Activated CD8-positive, alpha-beta memory T cell treated with anti-CD3 and anti-CD28 coated beads for 24 hours (primary cell): ENCODE data around the gene PEAK1.
"Not testable (repeated sequence)": the region's sequence is repeated elsewhere in the genome, so short reads cannot be mapped to it uniquely, and the experiment has no call there.

Source experiments
- DNase-seq: peaks from one replicate; pipeline ENCODE4 v3.0.0-alpha.2; 2020

The PEAK1 gene

GRCh38 chr15:77219841-77220240, 200.1 kb downstream of the PEAK1 start:
- DNase-seq, result no peak

- no peak for DNase-seq
Measured at GRCh38 chr15:77209221-77209620, 210.7 kb downstream of the PEAK1 start.

GRCh38 chr15:77208241-77208640, 211.7 kb downstream of the PEAK1 start:
- DNase-seq, result no peak

- no peak for DNase-seq
Measured at GRCh38 chr15:77201665-77202064, 218.2 kb downstream of the PEAK1 start.

GRCh38 chr15:77196381-77196780, 223.5 kb downstream of the PEAK1 start:
- no peak for DNase-seq

GRCh38 chr15:77195586-77195985, 224.3 kb downstream of the PEAK1 start:
- no peak for DNase-seq

GRCh38 chr15:77192451-77192850, 227.5 kb downstream of the PEAK1 start:
- DNase-seq, result no peak

GRCh38 chr15:77191230-77191834, 228.6 kb downstream of the PEAK1 start:
- DNase-seq, result no peak

GRCh38 chr15:77187751-77188464, 232.0 kb downstream of the PEAK1 start:
- DNase-seq, result no peak

GRCh38 chr15:77186594-77187011, 233.3 kb downstream of the PEAK1 start:
- no peak for DNase-seq

GRCh38 chr15:77185242-77185785, 234.6 kb downstream of the PEAK1 start:
- DNase-seq, result no peak

GRCh38 chr15:77184352-77184751, 235.6 kb downstream of the PEAK1 start:
- DNase-seq, result not testable (repeated sequence)

- no peak for DNase-seq
Measured at GRCh38 chr15:77183066-77183465, 236.8 kb downstream of the PEAK1 start.

GRCh38 chr15:77181305-77182074, 238.4 kb downstream of the PEAK1 start:
- DNase-seq, result peak; percentile 62

GRCh38 chr15:77180757-77181156, 239.1 kb downstream of the PEAK1 start:
- no peak for DNase-seq

- no peak for DNase-seq
Measured at GRCh38 chr15:77180270-77180669, 239.6 kb downstream of the PEAK1 start.

- peak; percentile 67 for DNase-seq
Measured at GRCh38 chr15:77179541-77179998, 240.3 kb downstream of the PEAK1 start.

- no peak for DNase-seq
Measured at GRCh38 chr15:77178411-77178810, 241.5 kb downstream of the PEAK1 start.

- DNase-seq, result not testable (repeated sequence)
Measured at GRCh38 chr15:77176148-77176547, 243.8 kb downstream of the PEAK1 start.

GRCh38 chr15:77173487-77173886, 246.4 kb downstream of the PEAK1 start:
- no peak for DNase-seq

- DNase-seq, result no peak
Measured at GRCh38 chr15:77171221-77171967, 248.5 kb downstream of the PEAK1 start.

GRCh38 chr15:77168616-77169015, 251.3 kb downstream of the PEAK1 start:
- DNase-seq, result no peak

- DNase-seq, result no peak
Measured at GRCh38 chr15:77168141-77168540, 251.8 kb downstream of the PEAK1 start.
